OCI-LY7 (cell line): ENCODE measurements around the gene DDX10.
"Not testable (repeated sequence)": the region's sequence is repeated elsewhere in the genome, so short reads cannot be mapped to it uniquely, and the experiment has no call there.

Source experiments
- CTCF ChIP-seq: fragments of 200-600 bp; sonication (generic); conservative IDR thresholded peaks from 2 replicates; pipeline ENCODE4 v1.5.1; 2014; ENCODE audit warnings: mild to moderate bottlenecking, antibody characterized with exemption, low read length, moderate library complexity, mixed read lengths
- EZH2phosphoT487 ChIP-seq: fragments of 200-600 bp; sonication (generic); IDR thresholded peaks from 2 replicates; pipeline ENCODE4 v1.6.1; 2018; ENCODE audit warnings: low read depth, borderline replicate concordance, mild to moderate bottlenecking, mixed run types, antibody characterized with exemption, low read length, moderate library complexity, mixed read lengths

DNA sequence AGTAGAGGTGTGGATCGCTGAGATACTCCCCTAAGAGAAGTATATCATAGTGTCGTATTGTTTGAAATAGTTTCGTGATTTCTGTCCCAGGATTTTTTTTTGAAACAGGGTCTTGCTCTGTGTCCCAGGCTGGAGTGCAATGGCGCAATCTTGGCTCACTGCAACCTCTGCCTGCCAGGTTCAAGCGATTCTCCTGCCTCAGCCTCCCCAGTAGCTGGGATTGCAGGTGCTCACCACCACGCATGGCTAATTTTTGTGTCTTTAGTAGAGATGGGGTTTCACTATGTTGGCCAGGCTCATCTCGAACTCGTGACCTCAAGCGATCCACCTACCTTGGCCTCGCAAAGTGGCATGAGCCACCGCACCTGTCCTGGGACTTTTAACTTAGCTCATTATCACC lies 159.1 kb downstream of the DDX10 start:
- TF ChIP-seq CTCF, EZH2phosphoT487: not testable (repeated sequence)
